Epidermal melanocyte (primary cell): ENCODE results near the gene SPATC1L.
"Not testable (repeated sequence)": the region's sequence is repeated elsewhere in the genome, so short reads cannot be mapped to it uniquely, and the experiment has no call there.

Experiments used
- DNase-seq: peaks from one replicate; pipeline ENCODE4 v3.0.0; 2011; ENCODE audit warnings: low spot score; ENCODE audit not compliant: insufficient read length

The SPATC1L gene

GRCh38 chr21:46184625-46185555, 631 bp upstream of the SPATC1L start:
- peak; percentile 49 for DNase-seq

- DNase-seq = not testable (repeated sequence)
Measured at GRCh38 chr21:46183337-46183909, 836 bp downstream of the SPATC1L start.

GRCh38 chr21:46182548-46183336, 1.5 kb downstream of the SPATC1L start:
- no peak for DNase-seq

GRCh38 chr21:46181953-46182547, 2.2 kb downstream of the SPATC1L start:
- DNase-seq = no peak

- DNase-seq = no peak
Measured at GRCh38 chr21:46181436-46181835, 2.8 kb downstream of the SPATC1L start.

- DNase-seq = no peak
Measured at GRCh38 chr21:46180778-46181391, 3.4 kb downstream of the SPATC1L start.

GRCh38 chr21:46180079-46180722, 4.1 kb downstream of the SPATC1L start:
- DNase-seq = no peak

- no peak for DNase-seq
Measured at GRCh38 chr21:46179708-46180078, 4.6 kb downstream of the SPATC1L start.

- DNase-seq = no peak
Measured at GRCh38 chr21:46178961-46179360, 5.3 kb downstream of the SPATC1L start.

GRCh38 chr21:46176443-46177129, 7.7 kb downstream of the SPATC1L start:
- DNase-seq = not testable (repeated sequence)

- DNase-seq = no peak
Measured at GRCh38 chr21:46173573-46173972, 10.7 kb downstream of the SPATC1L start.

- no peak for DNase-seq
Measured at GRCh38 chr21:46172863-46173528, 11.3 kb downstream of the SPATC1L start.

GRCh38 chr21:46171996-46172862, 12.0 kb downstream of the SPATC1L start:
- no peak for DNase-seq

- DNase-seq = no peak
Measured at GRCh38 chr21:46171585-46171984, 12.7 kb downstream of the SPATC1L start.

GRCh38 chr21:46170436-46171193, 13.6 kb downstream of the SPATC1L start:
- DNase-seq = not testable (repeated sequence)

- DNase-seq = no peak
Measured at GRCh38 chr21:46168659-46169386, 15.4 kb downstream of the SPATC1L start.

GRCh38 chr21:46168238-46168637, 16.0 kb downstream of the SPATC1L start:
- no peak for DNase-seq
